K562 (cell line): Measurements from ENCODE around the gene KLHDC7B. TPM values are rescaled to one million over a fixed set of nuclear protein-coding genes. Genes with fewer than 3 reads are reported as not detected.
A peak's percentile ranks its signal among the peaks of the same experiment; 100 is the strongest.

ENCODE experiments used
- DMBX1 ChIP-seq: fragments of 250-450 bp; sonication (Bioruptor Pico); IDR thresholded peaks from 2 replicates; pipeline ENCODE4 v1.8.0; 2022; ENCODE audit warnings: inconsistent platforms, mild to moderate bottlenecking, moderate library complexity, borderline replicate concordance
- EHMT2 ChIP-seq: fragments of 450-650 bp; IDR thresholded peaks from 2 replicates; pipeline ENCODE4 v1.6.1; 2018; ENCODE audit warnings: antibody characterized with exemption
- HMG20A ChIP-seq: fragments of 450-650 bp; formaldehyde crosslinking; conservative IDR thresholded peaks from 2 replicates; pipeline ENCODE4 v1.4.0; 2020; ENCODE audit warnings: mild to moderate bottlenecking, mixed read lengths
- IRF2 ChIP-seq: sonication (generic); formaldehyde crosslinking; IDR thresholded peaks from 2 replicates; pipeline ENCODE4 v1.8.1; 2022; ENCODE audit warnings: mild to moderate bottlenecking, missing genetic modification reagents
- KAT7 ChIP-seq: sonication (generic); formaldehyde crosslinking; IDR thresholded peaks from 2 replicates; pipeline ENCODE4 v1.8.0; 2022; ENCODE audit warnings: missing genetic modification reagents, mild to moderate bottlenecking, borderline replicate concordance
- MAFK ChIP-seq: IDR thresholded peaks from 2 replicates; pipeline ENCODE4 v1.6.1; 2011; ENCODE audit warnings: low read length, improper control_type of control experiment
- MXI1 ChIP-seq: IDR thresholded peaks from 2 replicates; pipeline ENCODE4 v1.6.1; 2011; ENCODE audit warnings: low read depth, mild to moderate bottlenecking, improper control_type of control experiment, low read length
- NCOA6 ChIP-seq: fragments of 450-650 bp; IDR thresholded peaks from 2 replicates; pipeline ENCODE4 v1.6.1; 2017; ENCODE audit warnings: mild to moderate bottlenecking
- NR1H2 ChIP-seq: sonication (generic); formaldehyde crosslinking; IDR thresholded peaks from 2 replicates; pipeline ENCODE4 v1.4.0; 2020; ENCODE audit warnings: mild to moderate bottlenecking, missing genetic modification reagents
- STAG1 ChIP-seq: sonication (generic); formaldehyde crosslinking; IDR thresholded peaks from 2 replicates; pipeline ENCODE4 v1.5.0; 2020; ENCODE audit warnings: missing genetic modification reagents, borderline replicate concordance
- TEAD1 ChIP-seq, 2 experiments: fragments of 450-650 bp in 1 of 2; sonication (generic) in 1 of 2; formaldehyde crosslinking; IDR thresholded peaks; 2 replicates each; pipeline versions ENCODE4 v1.4.0 to v1.8.0; 2020 to 2022; ENCODE audit warnings: mild to moderate bottlenecking in 2 of 2, missing genetic modification reagents in 1 of 2
- TOE1 ChIP-seq, 2 experiments: fragments of 450-650 bp in 1 of 2; sonication (generic) in 1 of 2; formaldehyde crosslinking in 1 of 2; IDR thresholded peaks; 2 replicates each; pipeline versions ENCODE4 v1.7.1 to v1.8.0; 2016 to 2022; ENCODE audit warnings: borderline replicate concordance in 2 of 2, mild to moderate bottlenecking in 2 of 2, antibody characterized with exemption in 1 of 2, inconsistent platforms in 1 of 2, low read depth in 1 of 2, missing genetic modification reagents in 1 of 2, moderate library complexity in 1 of 2
- VEZF1 ChIP-seq: fragments of 200-800 bp; sonication (Bioruptor generic); IDR thresholded peaks from 2 replicates; pipeline ENCODE4 v1.6.1; 2017; ENCODE audit warnings: missing genetic modification characterization, missing compliant biosample characterization
- ZNF121 ChIP-seq: sonication (generic); formaldehyde crosslinking; conservative IDR thresholded peaks from 2 replicates; pipeline ENCODE4 v1.8.0; 2022; ENCODE audit warnings: missing genetic modification reagents
- ZNF232 ChIP-seq: sonication (generic); formaldehyde crosslinking; IDR thresholded peaks from 2 replicates; pipeline ENCODE4 v1.8.0; 2022; ENCODE audit warnings: mild to moderate bottlenecking, missing genetic modification reagents
- ZNF282 ChIP-seq: sonication (generic); formaldehyde crosslinking; IDR thresholded peaks from 2 replicates; pipeline ENCODE4 v1.8.1; 2023; ENCODE audit warnings: missing genetic modification reagents
- ZNF311 ChIP-seq: fragments of 250-450 bp; sonication (Bioruptor Pico); IDR thresholded peaks from 2 replicates; pipeline ENCODE4 v1.4.0; 2020; ENCODE audit warnings: mild to moderate bottlenecking, moderate library complexity
- polyA plus RNA-seq, 8 experiments: library from polyadenylated mRNA; depleted of rRNA in 4 of 8; stranded (reverse) in 5 of 8; unstranded in 3 of 8; fragments of >200 nt; fragmentation: Nextera tagmentation in 2 of 8; fragmentation: Illumina TruSeq in 1 of 8; extraction: Ambion mirVana in 2 of 8; extraction: Trizol in 1 of 8; gene quantifications; 2 replicates each; pipeline versions ENCODE4 v1.2.1 to v1.2.3, GENCODE V29; 2011 to 2014; ENCODE audit warnings: inconsistent platforms in 1 of 8, missing spikeins in 1 of 8
- total RNA-seq, 7 experiments: library from RNA; depleted of rRNA in 6 of 7; stranded (reverse); fragments of >200 nt in 6 of 7; fragmentation: Illumina TruSeq in 2 of 7; extraction: Trizol in 2 of 7; gene quantifications; 2 replicates each; pipeline versions ENCODE4 v1.2.1 to v1.2.3, GENCODE V29; 2011 to 2021; ENCODE audit warnings: low replicate concordance in 1 of 7
- TF ChIP-seq, protein P1 (sequence below): sonication (generic); formaldehyde crosslinking; IDR thresholded peaks from 2 replicates; pipeline ENCODE4 v1.8.1; 2023; ENCODE audit warnings: mild to moderate bottlenecking, missing genetic modification reagents
- TF ChIP-seq, protein P2 (sequence below): sonication (generic); formaldehyde crosslinking; IDR thresholded peaks from 2 replicates; pipeline ENCODE4 v1.8.1; 2023; ENCODE audit warnings: missing genetic modification reagents, mild to moderate bottlenecking, borderline replicate concordance

Gene KLHDC7B
- total and polyA plus RNA-seq, 9 of the 15 experiments (the other 6 are each of a cell fraction or from before 2014, with no cell fraction given): 0.04 to 0.22 (median 0.05) TPM; not detected in 4

DNA sequence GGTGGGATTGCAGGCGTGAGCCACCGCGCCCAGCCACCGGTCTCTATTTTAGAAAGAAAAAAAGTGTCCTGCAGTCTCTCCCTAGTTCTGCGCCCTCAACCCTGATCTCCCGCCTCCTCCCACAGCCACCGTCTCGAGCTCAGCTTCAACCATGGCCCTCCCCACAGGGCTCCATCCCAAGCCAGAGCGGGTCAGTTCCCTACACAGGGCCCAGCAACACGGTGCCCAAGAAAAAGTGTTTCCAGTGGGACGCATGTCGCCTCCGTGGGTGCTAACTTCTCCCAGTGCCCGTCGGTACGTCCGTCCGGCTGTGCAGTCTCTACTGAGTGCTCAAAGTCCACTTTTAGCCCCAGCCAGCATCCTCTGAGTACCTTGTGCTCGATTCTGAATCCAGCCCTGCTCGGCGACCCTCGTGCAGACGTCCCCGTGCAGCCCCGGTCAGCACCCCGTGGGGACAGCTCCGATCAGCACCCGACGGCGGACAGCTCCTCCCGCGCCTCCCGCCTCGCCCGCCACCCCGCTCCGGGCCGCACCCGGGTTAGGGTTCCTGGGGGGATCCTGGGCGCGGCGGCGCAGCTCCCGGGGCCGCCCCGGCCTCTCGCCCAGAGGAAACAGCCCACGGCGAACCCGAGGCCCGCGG is 54.2 kb downstream of the KLHDC7B start (continued):
- TF ChIP-seq, protein P1, sequence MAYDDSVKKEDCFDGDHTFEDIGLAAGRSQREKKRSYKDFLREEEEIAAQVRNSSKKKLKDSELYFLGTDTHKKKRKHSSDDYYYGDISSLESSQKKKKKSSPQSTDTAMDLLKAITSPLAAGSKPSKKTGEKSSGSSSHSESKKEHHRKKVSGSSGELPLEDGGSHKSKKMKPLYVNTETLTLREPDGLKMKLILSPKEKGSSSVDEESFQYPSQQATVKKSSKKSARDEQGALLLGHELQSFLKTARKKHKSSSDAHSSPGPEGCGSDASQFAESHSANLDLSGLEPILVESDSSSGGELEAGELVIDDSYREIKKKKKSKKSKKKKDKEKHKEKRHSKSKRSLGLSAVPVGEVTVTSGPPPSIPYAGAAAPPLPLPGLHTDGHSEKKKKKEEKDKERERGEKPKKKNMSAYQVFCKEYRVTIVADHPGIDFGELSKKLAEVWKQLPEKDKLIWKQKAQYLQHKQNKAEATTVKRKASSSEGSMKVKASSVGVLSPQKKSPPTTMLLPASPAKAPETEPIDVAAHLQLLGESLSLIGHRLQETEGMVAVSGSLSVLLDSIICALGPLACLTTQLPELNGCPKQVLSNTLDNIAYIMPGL (CRISPR knock-in tag): peak; percentile 94
- TF ChIP-seq TOE1 (IDR thresholded peaks at IDR 0.05; ENCODE audit: borderline replicate concordance) (no peak), TOE1 (CRISPR knock-in tag; IDR thresholded peaks at IDR 0.05; ENCODE audit: borderline replicate concordance, low read depth) (no peak), KAT7 (0 out of 2 replicates have a peak, but pooled peaks have one; percentile 76), IRF2 (CRISPR knock-in tag) (peak; percentile 94), STAG1 (CRISPR knock-in tag) (peak; percentile 85), TEAD1 (CRISPR knock-in tag; IDR thresholded peaks at IDR 0.05) (peak in 1 of 2 experiments; percentile 86; a peak in 1 of 4 replicates), MXI1 (peak; percentile 78), DMBX1 (CRISPR knock-in tag) (peak; percentile 72; the same call in 1 of the 2 replicates), ZNF232 (CRISPR knock-in tag) (peak; percentile 98), EHMT2 (peak; percentile 99), ZNF282 (CRISPR knock-in tag) (peak; percentile 55; the same call in 1 of the 2 replicates), ZNF121 (CRISPR knock-in tag) (0 out of 2 replicates have a peak, but pooled peaks have one; percentile 17), ZNF311 (CRISPR knock-in tag) (peak; percentile 29; the same call in 1 of the 2 replicates), HMG20A (no peak), NR1H2 (CRISPR knock-in tag) (peak; percentile 92; the same call in 1 of the 2 replicates), VEZF1 (CRISPR knock-in tag) (peak; percentile 65), NCOA6 (peak; percentile 97), MAFK (no peak)
- TF ChIP-seq, protein P2, sequence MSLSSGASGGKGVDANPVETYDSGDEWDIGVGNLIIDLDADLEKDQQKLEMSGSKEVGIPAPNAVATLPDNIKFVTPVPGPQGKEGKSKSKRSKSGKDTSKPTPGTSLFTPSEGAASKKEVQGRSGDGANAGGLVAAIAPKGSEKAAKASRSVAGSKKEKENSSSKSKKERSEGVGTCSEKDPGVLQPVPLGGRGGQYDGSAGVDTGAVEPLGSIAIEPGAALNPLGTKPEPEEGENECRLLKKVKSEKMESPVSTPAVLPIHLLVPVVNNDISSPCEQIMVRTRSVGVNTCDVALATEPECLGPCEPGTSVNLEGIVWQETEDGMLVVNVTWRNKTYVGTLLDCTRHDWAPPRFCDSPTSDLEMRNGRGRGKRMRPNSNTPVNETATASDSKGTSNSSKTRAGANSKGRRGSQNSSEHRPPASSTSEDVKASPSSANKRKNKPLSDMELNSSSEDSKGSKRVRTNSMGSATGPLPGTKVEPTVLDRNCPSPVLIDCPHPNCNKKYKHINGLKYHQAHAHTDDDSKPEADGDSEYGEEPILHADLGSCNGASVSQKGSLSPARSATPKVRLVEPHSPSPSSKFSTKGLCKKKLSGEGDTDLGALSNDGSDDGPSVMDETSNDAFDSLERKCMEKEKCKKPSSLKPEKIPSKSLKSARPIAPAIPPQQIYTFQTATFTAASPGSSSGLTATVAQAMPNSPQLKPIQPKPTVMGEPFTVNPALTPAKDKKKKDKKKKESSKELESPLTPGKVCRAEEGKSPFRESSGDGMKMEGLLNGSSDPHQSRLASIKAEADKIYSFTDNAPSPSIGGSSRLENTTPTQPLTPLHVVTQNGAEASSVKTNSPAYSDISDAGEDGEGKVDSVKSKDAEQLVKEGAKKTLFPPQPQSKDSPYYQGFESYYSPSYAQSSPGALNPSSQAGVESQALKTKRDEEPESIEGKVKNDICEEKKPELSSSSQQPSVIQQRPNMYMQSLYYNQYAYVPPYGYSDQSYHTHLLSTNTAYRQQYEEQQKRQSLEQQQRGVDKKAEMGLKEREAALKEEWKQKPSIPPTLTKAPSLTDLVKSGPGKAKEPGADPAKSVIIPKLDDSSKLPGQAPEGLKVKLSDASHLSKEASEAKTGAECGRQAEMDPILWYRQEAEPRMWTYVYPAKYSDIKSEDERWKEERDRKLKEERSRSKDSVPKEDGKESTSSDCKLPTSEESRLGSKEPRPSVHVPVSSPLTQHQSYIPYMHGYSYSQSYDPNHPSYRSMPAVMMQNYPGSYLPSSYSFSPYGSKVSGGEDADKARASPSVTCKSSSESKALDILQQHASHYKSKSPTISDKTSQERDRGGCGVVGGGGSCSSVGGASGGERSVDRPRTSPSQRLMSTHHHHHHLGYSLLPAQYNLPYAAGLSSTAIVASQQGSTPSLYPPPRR (CRISPR knock-in tag): peak; percentile 91; the same call in 1 of the 2 replicates
